Measurements from ENCODE around the gene PCYOX1L. TPM values are rescaled to one million over a fixed set of nuclear protein-coding genes. Genes with fewer than 3 reads are reported as not detected.

PCYOX1L gene
- total RNA-seq, 1 experiment from 2014 or later: 15.9 TPM

DNA sequence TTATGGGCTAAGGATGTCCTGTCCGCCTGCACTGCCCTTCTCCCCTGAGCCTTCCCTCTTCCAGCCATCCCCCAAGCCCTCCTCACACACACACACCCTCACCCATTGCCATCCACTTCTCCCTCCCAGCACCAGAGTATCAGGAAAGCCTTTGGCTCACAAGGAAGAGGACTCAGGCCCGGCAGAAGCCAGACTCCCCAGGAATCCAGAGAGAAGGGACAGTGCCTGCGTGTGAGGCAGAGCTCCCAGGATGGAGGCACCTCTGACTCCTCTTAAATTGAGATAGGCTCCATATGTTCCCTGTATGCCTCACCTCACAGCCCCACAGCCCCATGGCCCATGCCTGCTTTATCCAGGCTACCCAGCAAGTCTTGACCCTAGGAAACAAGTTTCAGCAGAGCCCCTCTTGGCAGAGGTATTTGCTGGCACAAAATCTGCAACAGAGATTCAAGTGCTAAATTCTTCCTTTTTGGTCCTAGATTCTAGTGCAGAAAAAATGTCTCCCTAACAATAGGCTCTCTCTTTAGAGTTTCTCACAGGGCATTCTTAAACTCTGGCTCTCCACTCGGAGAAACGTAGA is 20.5 kb downstream of the PCYOX1L start:
- Histone ChIP-seq H3K79me2 (ENCODE audit: insufficient read depth, low read length) (no peaks in the 10 kb centered on the region), H3K36me3 (ENCODE audit: control insufficient read depth in 1 of 2, insufficient read depth in 2 of 2, low read length in 2 of 2) (no peaks in the 10 kb centered on the region), H2AFZ (ENCODE audit: low read depth, low read length, poor library complexity, severe bottlenecking) (no peak overlapping the region), H3K4me1 (ENCODE audit: control insufficient read depth in 1 of 2, insufficient read depth in 2 of 2, low read length in 2 of 2) (peaks cover 0 to 6% of the 10 kb centered on the region in 2 experiments; a peak in 2 of 4 replicates), H3K4me2 (ENCODE audit: low read length) (no peak overlapping the region), H4K20me1 (ENCODE audit: insufficient read depth) (no peaks in the 10 kb centered on the region), H3K9me3 (ENCODE audit: control insufficient read depth in 1 of 2, insufficient read depth in 1 of 2, low read depth in 1 of 2, low read length in 2 of 2) (no peaks in the 10 kb centered on the region), H3K27ac (ENCODE audit: low read depth, low read length) (no peak overlapping the region), H3K9me2 (ENCODE audit: insufficient read depth) (no peaks in the 10 kb centered on the region), H3K9ac (ENCODE audit: low read length) (no peak overlapping the region), H3K4me3 (replicated peaks in 1 of 2; ENCODE audit: low read depth in 1 of 2, low read length in 2 of 2) (no peak overlapping the region), H3K27me3 (ENCODE audit: insufficient read depth, low read length) (no peaks in the 10 kb centered on the region)
- no peak for TF ChIP-seq ZNF274 (IDR thresholded peaks at IDR 0.05; ENCODE audit: low read depth, low read length)
- TF ChIP-seq, protein P1, sequence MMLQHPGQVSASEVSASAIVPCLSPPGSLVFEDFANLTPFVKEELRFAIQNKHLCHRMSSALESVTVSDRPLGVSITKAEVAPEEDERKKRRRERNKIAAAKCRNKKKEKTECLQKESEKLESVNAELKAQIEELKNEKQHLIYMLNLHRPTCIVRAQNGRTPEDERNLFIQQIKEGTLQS (IDR thresholded peaks at IDR 0.05): no peak
- no peak for DNase-seq (ENCODE audit: low read depth, low spot score)
- CTCF ChIA-PET: interaction anchor here (1.5 kb wide), 1 partner anchor 186 kb away, joined by 4 read pairs; no protein-coding TSS in a partner anchor
- intact Hi-C loops (cut with micrococcal nuclease): no loop called here
- POLR2A ChIA-PET: no interaction called here
- RAD21 ChIA-PET (ENCODE audit: low non-redundant PET in 1 of 2, low total read pairs in 2 of 2, uncharacterized antibody in 2 of 2, unreplicated experiment in 2 of 2): no interaction called here
- ATAC-seq: no peak
- no TSS peak for BruUV-seq (replicated peaks)

DNA sequence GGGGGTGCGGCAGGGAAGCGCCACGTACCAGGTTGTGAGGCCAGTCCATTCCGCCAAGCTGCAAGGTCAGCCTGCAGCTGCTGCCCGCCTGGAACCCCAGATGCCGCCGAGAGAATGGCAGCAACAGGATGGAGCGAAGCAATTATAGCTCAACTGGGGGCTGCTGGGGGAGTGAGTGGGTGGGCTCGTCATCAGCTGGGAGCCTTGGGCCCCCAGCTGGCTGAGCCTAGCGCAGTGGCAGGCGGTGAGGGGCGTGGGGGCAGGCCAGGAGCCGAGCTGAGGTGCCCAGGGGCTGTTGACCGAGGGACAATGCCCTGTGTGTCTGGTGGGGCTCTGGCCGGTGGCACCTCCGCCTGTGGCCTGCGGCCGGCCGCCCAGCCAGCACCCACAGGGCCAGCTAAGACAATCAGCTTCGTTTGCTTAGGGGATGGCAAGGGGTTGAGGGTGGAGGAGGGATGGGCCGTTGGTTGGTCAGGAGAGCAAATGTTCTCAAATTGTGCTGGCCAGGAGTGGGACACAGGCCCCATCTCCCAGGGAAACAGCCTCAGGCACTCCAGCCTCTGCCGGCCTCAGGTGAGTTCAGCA is 21.4 kb downstream of the PCYOX1L start, which contains the start of gene IL17B:
Gene IL17B, minus strand, starts transcription at position 116 of the 585 bp plus-strand sequence. Its CDS starts 67 bp downstream, at position 49.
- H3K9me2 ChIP-seq (ENCODE audit: insufficient read depth): no peaks in the 10 kb centered on the region
- RAD21 ChIA-PET (ENCODE audit: low non-redundant PET in 1 of 2, low total read pairs in 2 of 2, uncharacterized antibody in 2 of 2, unreplicated experiment in 2 of 2): no interaction called here
- H3K27ac ChIP-seq (ENCODE audit: low read depth, low read length): no peak within 1 kb of the TSS
- POLR2A ChIA-PET: interaction anchor here (0.6 kb wide), 1 partner anchor 65 kb away, joined by 3 read pairs; no protein-coding TSS in a partner anchor
- H3K4me2 ChIP-seq (ENCODE audit: low read length): no peak within 1 kb of the TSS
- no peaks in the 10 kb centered on the region for H3K79me2 ChIP-seq (ENCODE audit: insufficient read depth, low read length)
- H3K4me3 ChIP-seq (replicated peaks in 1 of 2; ENCODE audit: low read depth in 1 of 2, low read length in 2 of 2): no peak within 1 kb of the TSS
- no peaks in the 10 kb centered on the region for H3K27me3 ChIP-seq (ENCODE audit: insufficient read depth, low read length)
- ATAC-seq (no peak), DNase-seq (ENCODE audit: low read depth, low spot score) (no peak)
- no peak within 1 kb of the TSS for H2AFZ ChIP-seq (ENCODE audit: low read depth, low read length, poor library complexity, severe bottlenecking)
- no peaks in the 10 kb centered on the region for H3K9me3 ChIP-seq (ENCODE audit: control insufficient read depth in 1 of 2, insufficient read depth in 1 of 2, low read depth in 1 of 2, low read length in 2 of 2)
- intact Hi-C loops (cut with micrococcal nuclease): no loop called here
- no TSS peak for BruUV-seq (replicated peaks)
- H3K4me1 ChIP-seq (ENCODE audit: control insufficient read depth in 1 of 2, insufficient read depth in 2 of 2, low read length in 2 of 2): peaks cover 0 to 6% of the 10 kb centered on the region in 2 experiments; a peak in 2 of 4 replicates
- no peaks in the 10 kb centered on the region for H3K36me3 ChIP-seq (ENCODE audit: control insufficient read depth in 1 of 2, insufficient read depth in 2 of 2, low read length in 2 of 2)
- H3K9ac ChIP-seq (ENCODE audit: low read length): no peak within 1 kb of the TSS
- TF ChIP-seq EGR1 (IDR thresholded peaks at IDR 0.05; ENCODE audit: low read depth): no peak
- H4K20me1 ChIP-seq (ENCODE audit: insufficient read depth): no peaks in the 10 kb centered on the region
- CTCF ChIA-PET: interaction anchor here (1.2 to 1.5 kb wide), 2 partner anchors 8 to 185 kb away, joined by 3 to 4 read pairs; no protein-coding TSS in a partner anchor
